GDM1 (cell line): ENCODE results near the gene PLXDC2.
A peak's percentile ranks its signal among the peaks of the same experiment; 100 is the strongest.

Experiments
- DNase-seq: peaks from one replicate; lab custom pipeline; 2025; lab: John Stamatoyannopoulos, UW

Gene PLXDC2

DNA sequence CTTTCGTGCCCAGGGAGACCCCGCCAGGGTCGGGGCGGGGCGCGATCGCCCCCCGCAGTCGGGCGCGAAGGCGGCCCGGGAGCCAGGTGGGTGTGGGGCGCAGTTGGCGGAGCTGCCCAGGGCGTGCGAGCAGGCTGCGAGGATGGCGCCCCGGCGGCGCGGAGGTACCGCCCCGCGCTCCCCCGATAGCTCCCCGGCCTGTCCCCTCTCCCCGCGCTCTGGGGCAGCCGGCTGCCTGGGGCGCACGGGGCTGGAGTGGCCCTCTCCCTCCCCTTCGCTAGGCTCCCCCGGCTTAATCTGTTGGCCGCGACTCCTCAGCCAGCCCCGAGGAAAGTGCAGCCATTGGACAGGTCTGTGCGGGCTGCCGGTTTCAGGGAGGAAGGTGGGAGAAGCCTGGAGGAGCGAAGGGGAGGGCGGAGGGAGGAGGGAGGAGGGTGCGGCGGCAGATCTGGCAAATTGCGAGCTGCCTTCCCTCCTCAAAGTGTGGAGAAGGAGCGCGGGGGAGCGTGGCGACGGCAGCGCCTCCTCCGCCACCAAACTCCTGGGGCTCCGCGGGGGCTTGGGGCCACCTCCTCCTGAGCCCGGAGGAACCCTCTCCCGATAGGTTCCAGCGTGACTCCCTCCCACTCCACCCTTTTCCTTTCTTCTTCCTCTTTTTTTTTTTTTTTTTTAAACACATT is 361 bp upstream of the PLXDC2 start:
- DNase-seq = peak; percentile 60

GRCh38 chr10:19817231-19817933 is 1.1 kb downstream of the PLXDC2 start:
- no peak for DNase-seq

- DNase-seq = no peak
Measured at GRCh38 chr10:19818876-19819275, 2.6 kb downstream of the PLXDC2 start.

DNA sequence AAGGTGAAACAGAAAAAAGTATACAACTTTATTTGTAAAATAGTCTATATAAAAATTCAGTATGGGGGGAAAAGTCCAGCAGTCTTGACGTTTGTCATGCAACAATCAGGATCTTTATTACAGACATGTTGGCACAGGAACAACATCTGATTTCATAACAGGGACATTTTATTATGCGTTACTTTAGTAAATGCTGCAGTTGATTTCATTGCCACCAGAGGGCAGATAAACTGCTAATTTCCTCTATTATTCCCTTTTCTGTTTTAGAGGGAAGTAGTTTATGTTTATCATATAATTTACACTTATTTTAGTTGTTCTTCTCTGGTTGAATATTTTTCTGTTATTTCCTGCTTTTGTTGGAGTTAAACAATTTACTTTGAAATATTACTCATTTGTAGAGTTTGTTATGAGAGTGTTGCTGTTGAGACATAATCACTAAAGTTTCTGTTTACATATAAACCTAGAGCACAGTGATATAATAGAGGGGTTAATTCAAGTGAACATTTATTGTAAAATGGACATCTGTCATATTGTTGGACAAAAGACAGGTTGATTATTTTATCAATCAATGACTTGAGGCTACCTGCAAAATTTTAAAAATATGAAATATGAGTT is 3.3 kb downstream of the PLXDC2 start:
- no peak for DNase-seq

DNA sequence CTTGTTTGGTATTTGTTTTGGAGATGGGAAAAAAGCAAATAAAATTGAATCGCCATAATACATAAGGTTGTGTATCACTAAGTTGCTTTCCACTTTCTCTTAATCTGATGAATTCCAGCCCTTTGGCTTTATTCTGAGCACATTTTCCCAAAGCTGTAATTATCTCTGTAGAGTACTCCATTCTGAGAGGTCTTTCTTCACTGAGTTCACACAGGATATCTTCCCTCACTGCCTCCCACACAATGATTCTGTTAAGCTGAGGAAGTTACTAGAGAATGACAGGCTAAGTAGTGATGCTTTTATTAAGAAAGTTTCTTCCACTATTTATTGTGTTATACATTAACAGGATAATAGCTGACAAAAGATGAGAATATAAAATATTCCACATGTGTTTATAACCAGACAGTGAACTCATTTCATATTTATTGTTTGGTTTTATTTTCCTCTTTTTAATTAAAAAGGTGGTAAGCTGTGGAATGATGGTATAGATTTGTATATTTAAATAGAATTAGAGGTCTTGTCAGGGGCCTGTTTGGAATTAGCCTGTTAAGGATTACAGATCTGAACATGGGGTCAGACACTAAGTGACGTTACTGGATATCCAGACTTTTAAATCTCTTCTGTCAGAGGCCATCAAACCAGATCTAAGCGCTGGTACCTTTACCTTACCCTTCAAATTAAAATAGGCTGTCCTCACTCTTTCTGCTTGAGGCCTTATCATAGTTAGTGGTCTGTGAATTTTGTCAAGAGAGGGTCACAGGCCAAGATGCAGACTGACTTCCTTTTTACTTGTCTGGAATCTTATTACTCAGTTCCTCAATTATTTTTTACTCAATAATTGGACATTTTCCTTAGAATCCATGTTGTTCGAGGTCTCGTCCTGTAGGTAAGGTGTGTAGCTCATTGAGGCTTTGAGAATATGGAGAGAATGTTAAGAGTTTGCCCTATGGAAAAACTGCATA is 8.4 kb downstream of the PLXDC2 start:
- DNase-seq = no peak

GRCh38 chr10:19825700-19826099 is 9.5 kb downstream of the PLXDC2 start:
- DNase-seq = no peak

- DNase-seq = no peak
Measured at GRCh38 chr10:19826712-19827111, 10.5 kb downstream of the PLXDC2 start.

GRCh38 chr10:19828278-19829049 is 12.2 kb downstream of the PLXDC2 start:
- no peak for DNase-seq

DNA sequence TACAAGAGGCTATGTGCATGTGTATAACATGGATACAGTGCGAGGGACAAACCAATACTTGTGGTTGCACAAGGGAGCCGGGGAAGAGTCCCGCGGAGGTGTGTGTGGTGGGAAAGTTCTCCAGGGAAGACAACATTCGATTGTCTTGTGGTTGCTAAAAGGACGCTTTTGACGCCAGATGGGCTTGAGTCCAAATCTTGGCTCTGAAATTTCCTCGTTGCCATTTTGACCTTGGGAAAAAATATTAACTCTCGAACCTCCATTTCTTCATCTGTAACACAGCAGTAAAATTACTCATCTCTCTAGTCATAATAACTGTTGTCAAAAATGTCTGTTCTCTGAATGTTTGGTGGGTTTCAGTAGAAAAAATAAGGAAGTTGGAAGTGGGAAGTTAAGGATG is 16.5 kb downstream of the PLXDC2 start:
- no peak for DNase-seq

- DNase-seq = no peak
Measured at GRCh38 chr10:19833170-19833824, 17.1 kb downstream of the PLXDC2 start.

- no peak for DNase-seq
Measured at GRCh38 chr10:19835952-19836351, 19.7 kb downstream of the PLXDC2 start.

- no peak for DNase-seq
Measured at GRCh38 chr10:19839090-19839489, 22.9 kb downstream of the PLXDC2 start.

- DNase-seq = no peak
Measured at GRCh38 chr10:19839552-19839951, 23.3 kb downstream of the PLXDC2 start.

DNA sequence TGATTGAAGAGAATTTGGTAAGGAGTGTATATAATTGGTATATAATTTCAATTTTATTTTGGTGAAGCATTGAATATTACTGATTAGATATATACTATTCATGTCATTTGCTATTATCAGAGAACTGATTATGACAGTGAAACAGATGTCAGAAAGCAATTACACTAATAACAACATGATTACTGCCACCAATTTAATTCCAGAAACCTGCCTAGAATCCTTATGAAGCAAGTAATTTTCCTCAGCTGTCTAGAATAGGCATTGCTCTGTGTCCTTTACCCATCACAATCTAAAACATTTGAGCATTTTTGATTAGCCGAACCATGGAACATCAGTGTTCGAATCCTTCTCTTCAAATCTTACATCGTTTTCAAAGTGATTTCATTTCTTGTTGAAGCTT is 24.5 kb downstream of the PLXDC2 start:
- no peak for DNase-seq

GRCh38 chr10:19843487-19843886 is 27.3 kb downstream of the PLXDC2 start:
- no peak for DNase-seq

DNA sequence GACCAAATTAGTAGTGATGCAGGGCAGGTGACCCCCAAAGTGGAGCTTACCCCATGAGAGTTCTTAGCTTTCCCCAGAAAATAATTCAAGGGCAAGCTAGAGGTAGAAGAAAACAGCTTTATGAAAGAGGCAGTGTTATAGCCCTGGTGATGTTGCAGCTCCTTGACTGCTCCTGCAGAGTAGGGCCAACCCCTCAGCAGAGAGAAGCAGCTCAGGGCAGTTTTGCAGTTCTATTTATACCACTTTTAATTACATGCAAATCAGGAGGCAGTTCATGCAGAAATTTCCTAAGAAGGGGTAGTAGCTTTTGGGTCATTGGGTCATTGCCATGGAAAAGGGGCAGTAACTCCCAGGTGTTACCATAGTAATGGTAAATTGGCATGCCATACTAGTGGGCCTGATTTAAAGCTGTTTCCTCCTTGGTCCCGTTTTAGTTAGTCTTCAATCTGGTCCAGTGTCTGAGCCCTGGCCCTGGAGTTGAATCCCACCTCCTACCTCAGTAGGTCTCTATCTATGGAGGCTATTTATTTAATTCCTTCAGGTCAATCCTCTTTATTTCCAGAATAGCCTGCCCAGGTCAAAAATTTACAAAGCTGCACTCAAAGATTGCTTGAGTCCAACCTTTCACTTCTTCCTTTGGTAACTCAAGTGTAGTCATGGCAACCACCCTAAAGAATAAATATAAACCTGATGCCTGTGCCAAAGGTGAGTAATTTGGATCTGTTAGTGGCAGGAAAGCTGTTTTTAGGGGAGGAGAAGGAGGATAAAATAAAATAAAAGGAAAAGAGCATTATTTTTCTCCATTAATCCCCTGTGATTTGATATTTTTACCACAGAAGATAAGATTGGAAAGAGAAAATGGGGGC is 29.5 kb downstream of the PLXDC2 start:
- DNase-seq = no peak

DNA sequence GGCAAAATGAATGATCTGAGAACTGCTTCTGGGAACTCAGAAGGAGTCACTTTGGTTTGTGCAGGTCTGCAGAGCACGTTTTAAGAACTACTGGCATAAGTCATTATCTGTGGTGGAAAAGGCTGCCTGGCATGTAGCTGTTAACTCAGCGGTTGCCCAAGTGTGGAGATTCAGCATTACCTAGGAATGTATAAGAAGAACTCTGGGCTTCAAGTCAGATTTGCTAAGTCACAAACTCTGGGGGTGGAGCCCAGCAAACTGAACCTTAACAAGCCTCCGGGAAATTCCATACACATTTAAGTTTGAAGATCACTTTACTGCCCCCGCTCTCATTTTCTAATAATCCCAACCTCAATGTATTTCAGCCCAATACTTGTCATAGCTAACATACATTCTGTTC is 31.1 kb downstream of the PLXDC2 start:
- DNase-seq = no peak

GRCh38 chr10:19848226-19848985 is 32.2 kb downstream of the PLXDC2 start:
- no peak for DNase-seq

GRCh38 chr10:19853831-19854230 is 37.6 kb downstream of the PLXDC2 start:
- no peak for DNase-seq
